ENCODE data around the gene ZNF653.
"Not testable (repeated sequence)": the region's sequence is repeated elsewhere in the genome, so short reads cannot be mapped to it uniquely, and the experiment has no call there.

ZNF653 gene

DNA sequence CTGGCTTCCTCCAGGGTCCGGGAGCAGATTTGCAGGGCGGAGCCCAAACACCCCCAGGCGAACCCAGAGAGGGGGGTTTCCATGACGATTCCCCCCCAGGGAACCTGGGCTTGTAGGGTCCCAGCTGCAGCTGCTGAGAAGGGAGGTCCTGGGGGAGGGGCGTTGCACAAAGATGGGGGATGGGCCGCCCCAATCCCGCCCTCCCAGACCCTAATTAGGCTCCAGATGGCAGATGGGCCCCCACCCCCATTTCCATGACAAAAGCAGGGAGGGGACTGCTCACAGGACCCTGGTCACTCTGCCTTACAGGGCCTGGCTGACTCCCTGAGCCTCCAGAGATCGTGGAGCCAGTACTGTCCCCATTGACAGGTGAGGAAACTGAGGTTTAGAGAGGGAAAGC, 40.0 kb downstream of the ZNF653 start:
- Histone ChIP-seq H3K9ac (ENCODE audit: insufficient read length) (no peak overlapping the region), H3K4me3 (no peak overlapping the region), H3K9me3 (ENCODE audit: low read depth, low read length) (no peaks in the 10 kb centered on the region), H3K27ac (no peak overlapping the region), H3K36me3 (ENCODE audit: insufficient read depth, low read length) (no peaks in the 10 kb centered on the region)
- DNase-seq (ENCODE audit: low read depth, low spot score), result no peak
- TF ChIP-seq POLR2AphosphoS5 (IDR thresholded peaks at IDR 0.05; ENCODE audit: borderline replicate concordance, low read depth, low read length) (no peak), EZH2 (IDR thresholded peaks at IDR 0.05) (no peak), FOXP2 (optimal IDR thresholded peaks at IDR 0.05; ENCODE audit: control extremely low read depth, extremely low read length, insufficient read depth) (no peak)

DNA sequence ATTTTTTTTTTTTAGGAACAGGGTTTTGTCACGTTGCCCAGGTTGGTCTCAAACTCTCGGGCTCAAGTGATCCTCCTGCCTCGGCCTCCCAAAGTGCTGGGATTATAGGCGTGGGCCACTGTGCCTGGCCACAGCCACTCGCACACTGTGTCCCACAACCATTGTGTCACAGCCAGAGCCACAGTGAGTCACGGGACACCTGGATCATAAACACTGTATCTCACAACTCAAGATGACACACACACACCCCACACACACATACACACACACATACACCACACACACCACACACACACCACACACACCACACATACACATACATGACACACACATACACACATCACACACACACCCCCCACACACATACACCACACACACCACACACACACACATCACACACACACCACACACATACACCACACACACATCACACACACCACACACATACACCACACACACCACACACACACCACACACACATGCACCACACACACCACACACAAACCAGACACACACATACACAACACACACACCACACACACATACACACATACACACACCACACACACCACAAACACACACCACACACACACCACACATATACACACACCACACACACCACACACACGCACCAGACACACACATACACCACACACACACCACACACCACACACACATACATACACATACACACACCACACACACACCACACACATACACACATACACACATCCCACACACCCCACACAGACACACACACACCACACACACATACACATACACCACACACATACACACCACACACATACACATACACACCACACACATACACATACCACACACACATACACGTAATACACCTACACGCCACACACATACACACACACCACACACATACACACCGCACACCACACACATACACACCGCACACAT, 41.0 kb downstream of the ZNF653 start:
- Histone ChIP-seq H3K36me3 (ENCODE audit: insufficient read depth, low read length) (no peaks in the 10 kb centered on the region), H3K9me3 (ENCODE audit: low read depth, low read length) (no peaks in the 10 kb centered on the region), H3K9ac (ENCODE audit: insufficient read length) (no peak overlapping the region), H3K4me3 (no peak overlapping the region), H3K27ac (no peak overlapping the region)
- TF ChIP-seq EZH2 (IDR thresholded peaks at IDR 0.05), result no peak
- no peak for TF ChIP-seq FOXP2 (optimal IDR thresholded peaks at IDR 0.05; ENCODE audit: control extremely low read depth, extremely low read length, insufficient read depth)
- TF ChIP-seq POLR2AphosphoS5 (IDR thresholded peaks at IDR 0.05; ENCODE audit: borderline replicate concordance, low read depth, low read length), result no peak
- no peak for DNase-seq (ENCODE audit: low read depth, low spot score)

DNA sequence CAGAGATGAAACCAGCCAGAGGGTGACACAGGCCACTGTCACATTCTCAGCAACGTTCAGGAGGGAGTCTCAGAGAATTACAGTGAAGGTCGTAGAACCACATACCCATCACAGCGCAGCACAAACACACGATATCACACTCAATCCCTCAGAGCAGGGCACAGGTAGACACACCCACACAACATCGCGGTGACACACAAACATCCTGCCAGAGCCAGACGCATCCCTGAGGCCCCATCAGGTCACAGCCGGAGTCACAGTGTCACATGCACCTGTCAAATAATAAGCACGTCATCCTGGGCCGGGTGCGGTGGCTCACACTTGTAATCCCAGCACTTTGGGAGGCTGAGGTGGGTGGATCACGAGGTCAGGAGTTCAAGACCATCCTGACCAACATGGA, 42.2 kb downstream of the ZNF653 start:
- no peak overlapping the region for H3K4me3 ChIP-seq
- H3K9ac ChIP-seq (ENCODE audit: insufficient read length), result no peak overlapping the region
- H3K36me3 ChIP-seq (ENCODE audit: insufficient read depth, low read length), result no peaks in the 10 kb centered on the region
- no peak for TF ChIP-seq FOXP2 (optimal IDR thresholded peaks at IDR 0.05; ENCODE audit: control extremely low read depth, extremely low read length, insufficient read depth)
- TF ChIP-seq EZH2 (IDR thresholded peaks at IDR 0.05), result no peak
- TF ChIP-seq POLR2AphosphoS5 (IDR thresholded peaks at IDR 0.05; ENCODE audit: borderline replicate concordance, low read depth, low read length), result no peak
- DNase-seq (ENCODE audit: low read depth, low spot score), result no peak
- no peaks in the 10 kb centered on the region for H3K9me3 ChIP-seq (ENCODE audit: low read depth, low read length)
- no peak overlapping the region for H3K27ac ChIP-seq

DNA sequence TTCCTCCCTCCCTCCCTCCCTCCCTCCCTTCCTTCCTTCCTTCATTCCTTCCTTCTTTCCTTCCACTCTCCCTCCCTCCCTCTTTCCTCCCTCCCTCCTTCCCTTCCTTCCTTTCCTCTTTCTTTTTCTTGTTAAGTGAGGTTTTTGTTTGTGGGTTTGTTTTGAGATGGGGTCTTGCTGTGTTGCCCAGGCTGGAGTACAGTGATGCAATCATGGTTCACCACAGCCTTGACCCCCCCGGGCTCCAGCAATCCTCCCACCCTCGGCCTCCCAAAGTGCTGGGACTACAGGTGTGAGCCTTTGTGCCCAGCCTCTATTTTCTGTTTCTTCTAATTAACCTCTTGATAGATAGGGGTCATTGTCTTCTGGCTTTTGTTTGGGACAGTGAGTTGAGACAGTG, 44.2 kb downstream of the ZNF653 start:
- TF ChIP-seq POLR2AphosphoS5 (IDR thresholded peaks at IDR 0.05; ENCODE audit: borderline replicate concordance, low read depth, low read length) (no peak), EZH2 (IDR thresholded peaks at IDR 0.05) (no peak), FOXP2 (optimal IDR thresholded peaks at IDR 0.05; ENCODE audit: control extremely low read depth, extremely low read length, insufficient read depth) (no peak)
- no peak overlapping the region for H3K27ac ChIP-seq
- H3K9me3 ChIP-seq (ENCODE audit: low read depth, low read length), result no peaks in the 10 kb centered on the region
- no peak overlapping the region for H3K9ac ChIP-seq (ENCODE audit: insufficient read length)
- H3K4me3 ChIP-seq, result no peak overlapping the region
- DNase-seq (ENCODE audit: low read depth, low spot score), result no peak
- H3K36me3 ChIP-seq (ENCODE audit: insufficient read depth, low read length), result no peaks in the 10 kb centered on the region

DNA sequence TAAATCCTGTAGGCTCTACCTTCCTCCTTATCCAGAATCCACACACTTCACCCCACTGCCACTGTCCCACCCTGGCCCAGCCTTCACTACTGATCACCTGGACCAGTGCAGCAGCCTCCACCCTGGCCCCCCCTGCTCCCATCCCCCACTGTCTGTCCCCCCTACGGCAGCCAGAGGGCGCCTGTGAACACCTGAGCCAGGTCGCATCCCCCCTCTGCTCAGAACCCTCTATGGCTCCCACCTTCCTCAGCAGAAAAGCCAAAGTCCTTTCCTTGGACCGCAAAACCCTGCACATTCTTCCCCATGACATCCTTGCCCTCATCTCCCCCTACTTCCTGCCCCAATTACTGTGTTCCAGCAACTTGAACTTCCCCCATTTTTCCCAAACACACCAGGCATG, 45.4 kb downstream of the ZNF653 start:
- H3K4me3 ChIP-seq, result no peak overlapping the region
- H3K9ac ChIP-seq (ENCODE audit: insufficient read length), result no peak overlapping the region
- no peaks in the 10 kb centered on the region for H3K36me3 ChIP-seq (ENCODE audit: insufficient read depth, low read length)
- no peak for DNase-seq (ENCODE audit: low read depth, low spot score)
- H3K27ac ChIP-seq, result no peak overlapping the region
- TF ChIP-seq POLR2AphosphoS5 (IDR thresholded peaks at IDR 0.05; ENCODE audit: borderline replicate concordance, low read depth, low read length) (no peak), EZH2 (IDR thresholded peaks at IDR 0.05) (no peak), FOXP2 (optimal IDR thresholded peaks at IDR 0.05; ENCODE audit: control extremely low read depth, extremely low read length, insufficient read depth) (no peak)
- H3K9me3 ChIP-seq (ENCODE audit: low read depth, low read length), result no peaks in the 10 kb centered on the region

DNA sequence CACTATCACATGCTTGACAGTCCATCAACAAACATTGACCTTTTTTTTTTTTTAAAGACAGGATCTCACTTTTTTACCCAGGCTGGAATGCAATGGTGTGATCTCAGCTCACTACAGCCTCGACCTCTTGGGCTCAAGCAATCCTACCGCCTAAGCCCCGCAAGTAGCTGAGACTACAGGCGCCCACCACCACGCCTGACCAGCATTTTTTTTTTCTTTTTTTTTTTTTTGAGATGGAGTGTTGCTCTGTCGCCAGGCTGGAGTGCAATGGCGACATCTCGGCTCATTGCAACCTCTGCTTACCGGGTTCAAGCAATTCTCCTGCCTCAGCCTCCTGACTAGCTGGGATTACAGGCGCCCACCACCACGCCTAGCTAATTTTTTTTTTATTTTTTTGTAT, 46.7 kb downstream of the ZNF653 start:
- not testable (repeated sequence) for H3K27ac ChIP-seq; H3K4me3 ChIP-seq; DNase-seq (ENCODE audit: low read depth, low spot score); H3K36me3 ChIP-seq (ENCODE audit: insufficient read depth, low read length); H3K9ac ChIP-seq (ENCODE audit: insufficient read length); H3K9me3 ChIP-seq (ENCODE audit: low read depth, low read length)

DNA sequence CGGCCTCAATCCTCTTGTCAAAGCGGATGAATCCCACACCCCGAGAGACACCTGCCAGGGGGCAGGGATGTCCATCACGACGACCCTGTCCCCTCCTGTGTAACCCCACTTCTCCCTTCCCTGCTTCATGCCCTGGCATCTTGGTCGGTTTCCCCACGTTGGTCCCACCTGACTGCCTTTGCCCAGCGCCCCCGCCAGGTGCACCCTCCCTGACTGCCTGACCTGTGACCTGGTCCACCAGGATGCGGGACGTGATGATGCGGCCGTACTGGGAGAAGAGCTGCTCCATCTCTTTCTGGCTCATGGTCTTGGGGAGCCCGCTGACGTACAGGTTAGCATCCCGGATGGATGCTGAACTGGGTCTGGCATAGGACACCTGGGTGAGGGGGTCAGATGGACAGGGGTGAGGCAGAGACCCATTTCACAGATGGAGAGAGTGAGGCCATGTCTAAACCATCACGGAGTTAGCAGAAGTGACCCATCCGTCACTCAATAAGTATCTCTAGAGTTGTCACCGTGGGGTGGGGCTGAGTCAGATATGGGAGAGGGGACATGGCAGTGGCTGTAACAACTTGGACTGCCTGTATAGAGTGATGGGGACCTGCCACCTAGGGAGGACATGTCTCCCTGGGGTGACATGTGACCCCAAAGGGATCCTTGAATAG, 47.3 kb downstream of the ZNF653 start:
- H3K4me3 ChIP-seq, result no peak overlapping the region
- no peaks in the 10 kb centered on the region for H3K36me3 ChIP-seq (ENCODE audit: insufficient read depth, low read length)
- TF ChIP-seq FOXP2 (optimal IDR thresholded peaks at IDR 0.05; ENCODE audit: control extremely low read depth, extremely low read length, insufficient read depth) (no peak), POLR2AphosphoS5 (IDR thresholded peaks at IDR 0.05; ENCODE audit: borderline replicate concordance, low read depth, low read length) (no peak), EZH2 (IDR thresholded peaks at IDR 0.05) (no peak)
- no peak for DNase-seq (ENCODE audit: low read depth, low spot score)
- H3K9me3 ChIP-seq (ENCODE audit: low read depth, low read length), result no peaks in the 10 kb centered on the region
- no peak overlapping the region for H3K27ac ChIP-seq
- H3K9ac ChIP-seq (ENCODE audit: insufficient read length), result no peak overlapping the region

DNA sequence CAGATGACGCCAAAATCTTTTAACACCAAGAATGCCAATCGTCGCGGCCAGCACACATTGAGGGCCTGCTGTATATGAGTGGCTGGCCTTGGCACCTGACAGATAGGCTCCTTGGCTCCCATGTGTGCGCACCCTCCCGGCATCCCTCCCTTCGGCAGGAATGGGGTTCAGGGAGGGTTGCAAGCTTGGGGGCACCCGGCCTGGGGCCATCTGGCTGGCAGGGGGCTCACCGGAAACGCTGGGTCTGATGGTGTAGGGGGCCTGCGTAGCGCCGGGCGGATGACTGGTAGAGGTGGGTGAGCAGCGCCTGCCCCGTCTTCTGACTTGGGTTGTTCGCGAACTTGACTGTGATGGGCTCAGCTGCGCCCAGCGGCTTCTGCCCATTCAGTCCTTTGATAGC, 47.8 kb downstream of the ZNF653 start:
- no peak overlapping the region for H3K9ac ChIP-seq (ENCODE audit: insufficient read length)
- TF ChIP-seq EZH2 (IDR thresholded peaks at IDR 0.05) (no peak), POLR2AphosphoS5 (IDR thresholded peaks at IDR 0.05; ENCODE audit: borderline replicate concordance, low read depth, low read length) (no peak), FOXP2 (optimal IDR thresholded peaks at IDR 0.05; ENCODE audit: control extremely low read depth, extremely low read length, insufficient read depth) (no peak)
- DNase-seq (ENCODE audit: low read depth, low spot score), result no peak
- no peak overlapping the region for H3K4me3 ChIP-seq
- no peaks in the 10 kb centered on the region for H3K36me3 ChIP-seq (ENCODE audit: insufficient read depth, low read length)
- H3K27ac ChIP-seq, result no peak overlapping the region
- no peaks in the 10 kb centered on the region for H3K9me3 ChIP-seq (ENCODE audit: low read depth, low read length)
